BE2C (cell line): ENCODE data around the gene UBXN2A.
"Not testable (repeated sequence)": the region's sequence is repeated elsewhere in the genome, so short reads cannot be mapped to it uniquely, and the experiment has no call there.

Source experiments
- DNase-seq: peaks from one replicate; pipeline ENCODE4 v3.0.0-alpha.2; 2020
- H3K27me3 ChIP-seq: fragments of 250-450 bp; sonication (Bioruptor Pico); 2 replicates; pipeline ENCODE4 v1.5.1; 2020; ENCODE audit warnings: mild to moderate bottlenecking
- H3K36me3 ChIP-seq: fragments of 250-450 bp; sonication (Bioruptor Pico); 2 replicates; pipeline ENCODE4 v1.5.1; 2020; ENCODE audit warnings: mild to moderate bottlenecking
- H3K4me1 ChIP-seq: fragments of 250-450 bp; sonication (Bioruptor Pico); 2 replicates; pipeline ENCODE4 v1.5.1; 2020
- H3K4me3 ChIP-seq: 2 replicates; pipeline ENCODE4 v1.5.1; 2011; ENCODE audit warnings: low read depth, low read length
- H3K9me3 ChIP-seq: fragments of 250-450 bp; sonication (Bioruptor Pico); 2 replicates; pipeline ENCODE4 v1.5.1; 2020
- CTCF ChIP-seq: IDR thresholded peaks from 2 replicates; pipeline ENCODE4 v1.5.1; 2012; ENCODE audit warnings: mild to moderate bottlenecking, low read depth, low read length

Gene UBXN2A

DNA sequence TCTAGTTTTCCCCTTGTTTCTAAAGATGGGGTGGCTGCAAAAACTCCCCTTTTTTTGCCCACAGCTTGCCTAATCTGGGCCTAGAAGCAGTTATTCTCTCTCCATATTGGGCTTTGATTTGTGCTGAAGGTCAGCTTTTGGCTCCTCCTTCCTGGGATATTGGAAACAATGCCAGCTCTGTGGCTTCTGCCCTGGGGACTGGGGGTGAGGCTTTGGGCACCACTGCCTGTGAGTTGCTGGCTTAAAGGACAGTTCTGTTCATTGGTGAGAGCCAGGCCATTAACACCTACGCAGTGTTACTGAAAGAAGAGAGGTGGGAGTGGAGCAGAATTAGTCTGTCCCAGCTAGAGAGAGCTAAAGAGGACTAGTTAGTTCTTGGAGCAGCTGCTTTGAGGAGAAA, 4.3 kb downstream of the UBXN2A start:
- no peak for DNase-seq
- no peaks in the 10 kb centered on the region; the same call in 1 of the 2 replicates for H3K4me1 ChIP-seq
- H3K36me3 ChIP-seq: peaks cover 5% of the 10 kb centered on the region
- H3K4me3 ChIP-seq: no peak overlapping the region
- H3K27me3 ChIP-seq: no peaks in the 10 kb centered on the region
- no peak for TF ChIP-seq CTCF
- H3K9me3 ChIP-seq: no peaks in the 10 kb centered on the region

DNA sequence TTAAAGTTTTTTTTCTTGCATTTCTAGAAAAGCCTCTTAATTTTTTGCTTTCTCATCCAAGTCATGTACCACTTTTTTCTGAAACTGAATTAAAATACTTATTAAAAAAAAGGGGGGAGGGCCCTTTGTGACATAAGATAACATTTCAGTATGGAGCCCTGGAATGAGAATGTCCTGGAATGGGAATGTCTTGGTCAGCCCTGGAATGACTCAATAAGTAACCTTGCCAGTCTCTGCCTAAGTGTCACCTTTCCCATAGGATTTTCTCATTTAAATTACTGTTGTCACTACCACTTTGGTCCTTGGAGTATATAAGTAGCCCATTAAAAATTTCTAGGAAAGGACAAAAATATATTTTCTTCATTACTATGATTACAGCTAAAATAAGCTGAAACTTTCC, 4.7 kb downstream of the UBXN2A start:
- Histone ChIP-seq H3K36me3 (peaks cover 5% of the 10 kb centered on the region), H3K4me1 (no peaks in the 10 kb centered on the region; the same call in 1 of the 2 replicates), H3K9me3 (no peaks in the 10 kb centered on the region), H3K27me3 (no peaks in the 10 kb centered on the region), H3K4me3 (no peak overlapping the region)
- no peak for DNase-seq
- no peak for TF ChIP-seq CTCF

GRCh38 chr2:23947350-23947749, 7.1 kb downstream of the UBXN2A start:
- Histone ChIP-seq H3K9me3 (no peaks in the 10 kb centered on the region), H3K4me3 (no peak overlapping the region), H3K27me3 (no peaks in the 10 kb centered on the region), H3K4me1 (no peaks in the 10 kb centered on the region), H3K36me3 (peaks cover 5% of the 10 kb centered on the region)
- no peak for DNase-seq
- TF ChIP-seq CTCF: no peak

DNA sequence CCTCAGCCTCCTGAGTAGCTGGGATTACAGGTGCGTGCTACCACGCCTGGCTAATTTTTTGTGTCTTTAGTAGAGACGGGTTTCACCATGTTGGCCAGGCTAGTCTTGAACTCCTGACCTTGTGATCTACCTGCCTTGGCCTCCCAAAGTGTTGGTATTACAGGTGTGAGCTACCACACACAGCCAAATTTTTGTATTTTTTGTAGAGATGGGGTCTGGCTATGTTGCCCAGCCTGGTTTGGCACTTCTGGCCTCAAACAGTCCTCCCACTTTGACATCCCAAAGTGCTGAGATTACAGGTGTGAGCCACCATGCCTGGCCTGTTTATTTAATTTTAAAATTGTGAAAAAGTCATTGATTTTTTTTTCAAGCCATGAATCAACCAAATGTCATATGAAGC, 12.3 kb downstream of the UBXN2A start:
- H3K4me3 ChIP-seq, H3K4me1 ChIP-seq, H3K27me3 ChIP-seq, H3K36me3 ChIP-seq, H3K9me3 ChIP-seq, DNase-seq: not testable (repeated sequence)

GRCh38 chr2:23953625-23954024, 13.4 kb downstream of the UBXN2A start:
- Histone ChIP-seq H3K9me3 (no peaks in the 10 kb centered on the region), H3K4me1 (no peaks in the 10 kb centered on the region), H3K4me3 (no peak overlapping the region), H3K36me3 (no peaks in the 10 kb centered on the region), H3K27me3 (no peaks in the 10 kb centered on the region)
- no peak for DNase-seq
- TF ChIP-seq CTCF: no peak

DNA sequence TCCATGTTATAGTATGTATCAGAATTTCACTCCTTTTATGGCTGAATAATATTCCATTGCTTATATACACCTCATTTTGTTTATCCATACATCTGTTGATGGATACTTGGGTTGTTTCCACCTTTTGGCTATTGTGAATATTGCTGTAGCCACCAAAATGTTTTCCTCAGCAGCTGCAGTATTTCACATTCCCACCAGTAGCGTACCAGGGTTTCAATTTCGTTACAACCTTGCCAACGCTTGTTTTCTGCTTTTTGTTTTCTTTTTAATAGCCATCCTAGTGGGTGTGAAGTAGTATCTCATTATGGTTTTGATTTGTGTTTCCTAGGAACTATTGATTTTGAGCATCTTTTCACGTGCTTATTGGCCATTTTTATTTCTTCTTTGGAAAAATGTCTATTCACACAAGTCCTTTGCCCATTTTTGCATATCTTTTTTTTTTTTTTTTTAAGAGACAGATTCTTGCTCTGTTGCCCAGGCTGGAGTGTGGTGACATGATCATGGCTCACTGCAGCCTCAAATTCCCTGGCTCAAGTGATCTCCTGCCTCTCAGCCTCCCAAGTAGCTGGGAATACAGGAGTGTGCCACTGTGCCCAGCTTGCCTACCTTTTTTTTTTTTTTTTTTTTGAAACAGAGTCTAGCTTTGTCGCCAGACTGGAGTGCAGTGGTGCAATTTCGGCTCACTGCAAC, 14.2 kb downstream of the UBXN2A start:
- Histone ChIP-seq H3K27me3 (no peaks in the 10 kb centered on the region), H3K4me1 (no peaks in the 10 kb centered on the region), H3K9me3 (no peaks in the 10 kb centered on the region), H3K36me3 (no peaks in the 10 kb centered on the region), H3K4me3 (no peak overlapping the region)
- no peak for DNase-seq
- no peak for TF ChIP-seq CTCF
